GM21825 (cell line): ENCODE data around the gene HDDC2.
"Not testable (repeated sequence)": the region's sequence is repeated elsewhere in the genome, so short reads cannot be mapped to it uniquely, and the experiment has no call there.

Experiments
- ATAC-seq: cut with Tn5 transposase; IDR thresholded peaks from one replicate; pipeline ENCODE4 v1.9.1; 2021; ENCODE audit warnings: mild to moderate bottlenecking, moderate library complexity; ENCODE audit not compliant: unreplicated experiment

The HDDC2 gene

GRCh38 chr6:125307150-125307838 lies 5.5 kb upstream of the HDDC2 start:
- ATAC-seq, result no peak

GRCh38 chr6:125306756-125307149 lies 5.0 kb upstream of the HDDC2 start:
- no peak for ATAC-seq

GRCh38 chr6:125304970-125305660 lies 3.3 kb upstream of the HDDC2 start:
- ATAC-seq, result no peak

DNA sequence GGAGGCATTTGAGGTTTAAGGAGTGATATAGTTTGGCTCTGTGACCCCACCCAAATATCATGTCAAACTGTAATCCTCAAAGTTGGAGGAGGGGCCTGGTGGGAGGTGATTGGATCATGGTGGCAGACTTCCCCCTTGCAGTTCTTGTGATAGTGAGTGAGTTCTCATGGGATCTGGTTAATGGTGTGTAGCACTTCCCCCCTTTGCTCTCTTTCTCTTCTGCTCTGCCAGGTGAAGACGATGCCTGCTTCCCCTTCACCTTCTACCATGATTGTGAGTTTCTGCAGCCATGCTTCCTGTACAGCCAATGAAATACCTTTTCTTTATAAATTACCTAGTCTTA lies 1.7 kb upstream of the HDDC2 start:
- no peak for ATAC-seq

DNA sequence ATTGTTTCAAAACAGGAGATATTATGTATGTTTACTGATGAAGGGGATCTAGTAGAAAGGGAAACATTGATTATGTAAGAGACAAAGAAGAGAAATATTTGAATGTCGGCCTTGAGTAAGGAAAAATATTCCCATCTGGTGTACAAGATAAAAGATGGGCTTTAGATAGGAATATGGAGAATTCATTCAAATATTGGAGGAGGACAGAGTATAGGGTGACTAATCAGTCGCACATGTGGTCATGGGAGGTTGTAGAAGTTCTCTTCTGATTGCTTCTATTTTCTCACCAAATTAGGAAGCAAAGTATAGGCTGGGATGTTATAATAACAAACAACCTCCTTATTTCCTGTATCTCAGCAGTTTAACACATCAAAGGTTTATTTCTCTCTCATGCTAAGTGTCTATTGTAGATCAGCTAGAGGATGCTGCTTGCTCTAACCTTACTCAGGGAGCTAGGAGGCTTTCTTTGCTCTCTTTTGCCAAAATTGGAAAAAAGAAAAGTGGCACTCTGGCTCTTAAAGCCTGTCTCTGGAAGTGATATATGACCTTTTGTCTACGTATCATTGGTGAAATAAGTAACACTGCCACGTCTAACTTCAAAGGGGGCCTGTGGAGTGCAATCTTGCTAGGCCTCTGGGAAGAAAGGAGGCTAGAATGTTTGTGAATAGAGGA lies 1.2 kb upstream of the HDDC2 start:
- no peak for ATAC-seq

DNA sequence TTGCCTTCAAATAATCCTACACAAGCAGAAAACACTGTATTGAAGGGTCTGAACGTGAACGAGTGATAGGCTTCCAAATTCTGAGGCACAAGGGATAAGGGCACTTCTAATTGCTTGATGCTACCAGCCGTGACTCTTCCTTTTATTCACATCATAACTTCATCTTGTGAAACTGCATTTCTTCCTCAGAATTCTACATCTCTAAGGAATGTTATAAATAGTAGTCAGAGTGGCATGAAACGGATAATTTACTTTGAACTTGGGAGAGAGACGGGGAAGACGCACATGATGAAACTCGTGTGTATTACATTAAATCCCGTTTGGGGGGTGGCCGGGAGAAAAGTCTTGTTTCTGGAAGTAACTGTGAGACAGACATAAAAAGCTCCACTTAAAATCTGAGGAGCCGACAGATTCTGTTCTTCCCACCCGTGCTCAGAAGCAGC lies 754 bp downstream of the HDDC2 start:
- no peak for ATAC-seq

DNA sequence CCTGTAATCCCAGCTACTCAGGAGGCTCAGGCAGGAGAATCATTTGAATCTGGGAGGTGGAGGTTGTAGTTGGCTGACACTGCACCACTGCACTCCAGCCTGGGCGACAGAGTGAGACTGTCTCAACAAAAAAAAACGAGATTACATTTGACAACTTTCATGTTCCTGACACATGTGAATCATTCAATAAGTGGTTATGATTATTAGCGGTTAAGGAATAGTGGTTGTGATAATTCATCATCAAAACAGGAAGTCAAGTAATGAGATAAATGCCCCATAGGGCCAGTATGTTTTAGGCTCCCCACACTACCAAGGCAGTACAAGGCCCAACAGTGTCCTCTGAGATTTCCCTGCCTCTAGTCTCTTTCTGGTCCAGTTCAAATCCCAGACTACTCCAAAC lies 2.5 kb downstream of the HDDC2 start:
- ATAC-seq, result no peak

DNA sequence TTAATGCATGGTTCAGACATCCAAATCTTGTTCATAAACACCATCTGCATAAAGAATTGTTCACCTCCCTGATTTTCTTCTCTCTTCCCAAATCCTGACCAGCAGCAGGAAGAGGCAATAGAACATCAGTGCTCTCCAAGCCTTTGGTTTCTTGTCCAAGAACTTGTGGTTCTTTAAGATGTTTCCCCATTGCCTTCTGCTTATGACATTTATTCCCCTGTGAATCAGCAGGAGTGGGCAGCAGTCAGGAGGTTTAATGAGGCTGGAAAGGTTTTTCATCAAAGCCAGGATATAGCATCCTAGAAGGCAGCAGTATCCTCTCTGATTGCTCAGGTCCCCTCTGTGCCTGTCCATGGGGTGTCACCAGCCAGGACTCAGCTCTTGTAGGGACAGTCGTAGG lies 5.3 kb downstream of the HDDC2 start:
- ATAC-seq, result no peak

DNA sequence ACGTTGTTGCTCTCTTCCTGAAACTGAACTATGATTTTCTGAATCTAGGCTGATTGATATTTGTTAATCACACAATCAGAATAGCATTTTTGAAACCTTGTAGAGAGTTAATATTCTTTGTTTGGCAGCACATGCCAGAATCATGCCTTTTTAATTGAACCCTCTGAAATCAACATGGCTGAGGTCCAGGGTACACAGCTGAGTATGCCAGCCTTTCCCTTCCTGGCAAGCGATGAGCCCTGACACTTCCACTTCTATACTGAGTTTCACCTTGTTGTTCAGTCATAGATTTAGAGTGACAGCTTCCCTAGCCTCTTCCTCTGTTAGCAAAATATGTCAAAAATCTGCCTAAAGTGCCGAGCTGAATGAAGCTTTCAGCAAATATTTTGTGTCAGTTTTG lies 6.8 kb downstream of the HDDC2 start:
- no peak for ATAC-seq

DNA sequence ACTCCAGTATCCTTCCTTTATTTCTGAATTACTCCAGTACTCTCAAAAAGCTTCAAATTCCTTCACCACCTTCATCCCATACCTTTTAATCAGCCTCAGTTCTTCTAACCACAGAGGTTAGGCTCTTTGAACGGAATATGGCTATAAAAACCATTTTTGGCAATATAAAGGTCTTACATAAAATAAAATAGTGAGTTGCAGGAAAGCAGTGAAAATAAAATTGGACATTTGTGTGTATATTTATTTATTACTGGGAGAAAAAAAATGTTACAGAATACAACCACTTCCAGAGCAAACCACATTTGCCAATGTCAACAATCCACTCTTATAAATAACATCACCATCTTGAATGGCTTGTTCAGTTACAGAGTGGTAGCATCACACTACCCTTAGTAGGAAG lies 7.7 kb downstream of the HDDC2 start:
- no peak for ATAC-seq

- ATAC-seq, result no peak
These were observed 8.2 kb downstream of the HDDC2 start for GRCh38 chr6:125293587-125293986.

DNA sequence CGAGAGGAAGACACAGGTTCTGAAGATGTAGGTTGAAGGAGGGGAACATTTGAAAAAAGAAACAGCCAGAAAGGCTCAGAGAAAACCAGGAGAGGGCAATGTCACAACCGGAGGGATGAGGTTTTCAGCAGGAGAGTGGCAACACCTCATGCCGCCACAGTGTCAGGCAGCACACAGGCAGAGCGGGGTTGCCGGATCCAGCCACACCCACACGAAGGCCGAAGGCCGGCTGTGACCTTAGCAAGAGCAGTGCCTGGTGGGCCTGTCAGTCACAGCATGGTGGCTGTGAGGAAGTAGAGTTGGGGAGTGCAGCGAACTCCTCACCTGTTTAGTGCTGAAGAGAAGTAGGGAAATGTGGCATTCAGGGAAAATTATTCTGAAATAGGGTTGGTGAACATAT lies 14.0 kb downstream of the HDDC2 start:
- ATAC-seq, result no peak

- no peak for ATAC-seq
These were observed 15.8 kb downstream of the HDDC2 start for GRCh38 chr6:125285936-125286335.

DNA sequence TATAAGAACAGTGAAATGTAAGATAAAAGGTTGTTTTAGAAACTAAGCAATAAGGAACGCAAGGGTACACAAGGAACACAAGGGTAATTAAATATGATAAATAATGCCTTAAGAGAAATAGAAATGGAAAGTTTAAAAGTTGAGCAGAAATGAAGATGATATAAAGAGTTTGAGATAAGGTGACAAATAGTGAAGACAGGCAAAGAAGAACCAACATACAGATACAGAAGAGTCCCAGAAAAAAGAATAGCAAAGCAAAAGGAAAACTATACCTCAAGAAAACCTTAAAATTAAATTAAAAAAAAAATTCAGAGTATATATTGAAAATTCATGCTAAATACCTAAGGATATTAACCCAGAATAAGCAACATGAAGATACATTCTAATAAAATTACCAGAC lies 16.4 kb downstream of the HDDC2 start:
- no peak for ATAC-seq

GRCh38 chr6:125282470-125282869 lies 19.3 kb downstream of the HDDC2 start:
- ATAC-seq, result not testable (repeated sequence)

DNA sequence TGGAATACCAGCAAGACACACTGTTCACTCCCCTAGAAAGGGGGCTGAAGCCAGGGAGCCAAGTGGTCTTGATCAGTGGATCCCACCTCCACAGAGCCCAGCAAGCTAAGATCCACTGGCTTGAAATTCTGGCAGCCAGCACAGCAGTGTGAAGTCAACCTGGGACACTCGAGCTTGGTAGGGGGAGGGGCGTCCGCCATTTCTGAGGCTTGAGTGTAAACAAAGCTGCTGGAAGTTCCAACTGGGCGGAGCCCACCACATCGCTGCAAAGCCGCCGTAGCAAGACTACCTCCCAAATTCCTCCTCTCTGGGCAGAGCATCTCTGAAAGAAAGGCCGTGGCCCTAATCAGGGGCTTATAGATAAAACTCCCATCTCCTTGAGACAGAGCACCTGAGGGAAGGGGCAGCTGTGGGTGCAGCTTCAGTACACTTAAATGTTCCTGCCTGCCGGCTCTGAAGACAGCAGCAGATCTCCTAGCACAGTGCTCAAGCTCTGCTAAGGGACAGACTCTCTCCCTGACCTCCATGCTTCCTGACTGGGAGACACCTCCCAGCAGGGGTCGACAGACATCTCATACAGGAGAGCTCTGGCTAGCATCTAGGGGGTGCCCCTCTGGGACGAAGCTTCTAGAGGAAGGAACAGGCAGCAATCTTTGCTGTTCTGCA lies 21.3 kb downstream of the HDDC2 start:
- not testable (repeated sequence) for ATAC-seq

- ATAC-seq, result no peak
These were observed 21.8 kb downstream of the HDDC2 start for GRCh38 chr6:125279961-125280360.

- ATAC-seq, result no peak
These were observed 23.9 kb downstream of the HDDC2 start for GRCh38 chr6:125277838-125278237.

DNA sequence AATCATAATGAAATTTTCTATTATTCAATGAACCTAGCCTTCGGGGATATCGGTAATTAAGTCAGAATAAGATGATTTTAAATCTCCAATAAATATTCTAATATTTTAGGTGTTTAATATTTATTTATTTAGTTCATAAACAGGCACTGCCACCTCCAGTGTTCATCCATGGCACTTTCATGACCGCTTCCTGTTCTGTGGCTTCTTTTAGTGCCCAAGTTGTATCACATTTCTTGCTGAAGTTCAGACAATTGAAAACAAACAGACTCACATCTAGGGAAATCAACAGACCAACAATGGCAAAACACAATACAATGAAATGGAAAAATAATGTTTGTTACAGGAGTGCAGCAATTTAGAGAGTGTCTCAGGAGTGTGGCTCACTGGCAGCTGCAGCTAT lies 26.0 kb downstream of the HDDC2 start:
- no peak for ATAC-seq

GRCh38 chr6:125274935-125275334 lies 26.8 kb downstream of the HDDC2 start:
- ATAC-seq, result no peak

- ATAC-seq, result no peak
These were observed 27.8 kb downstream of the HDDC2 start for GRCh38 chr6:125273965-125274364.

GRCh38 chr6:125273251-125273650 lies 28.5 kb downstream of the HDDC2 start:
- ATAC-seq, result no peak
